GM12878 (cell line): ENCODE measurements around the gene MZB1. TPM values are rescaled to one million over a fixed set of nuclear protein-coding genes. Genes with fewer than 3 reads are reported as not detected.

Experiments used
- ATAC-seq: fragments of 200-7000 bp; cut with Tn5 transposase; 3 replicates; pipeline ENCODE4 v1.9.1; 2020; ENCODE audit warnings: mild to moderate bottlenecking, moderate library complexity
- BruUV-seq: library from RNA; stranded (reverse); fragments of 400-500 nt; replicated peaks from 2 replicates; lab custom pipeline; 2021; lab: Mats Ljungman, UMichigan
- CTCF ChIA-PET: fragments of 300-600 bp; sonication (Branson Sonifier 250); formaldehyde crosslinking; extraction: SDS; loops from one replicate; lab custom pipeline; 2021; ENCODE audit warnings: inconsistent platforms; lab: Yijun Ruan, JAX
- POLR2A ChIA-PET: fragments of 350-600 bp; formaldehyde crosslinking; extraction: SDS; loops from one replicate; lab custom pipeline; 2021; ENCODE audit warnings: inconsistent platforms; lab: Charles Lee
- RAD21 ChIA-PET: fragments of 300-600 bp; sonication (Branson Sonifier 250); formaldehyde crosslinking; loops from one replicate; lab custom pipeline; 2023; ENCODE audit warnings: antibody characterized with exemption; ENCODE audit not compliant: unreplicated experiment; lab: Charles Lee
- SMC1A ChIA-PET: fragments of 300-600 bp; sonication (Branson Sonifier 250); formaldehyde crosslinking; loops from one replicate; lab custom pipeline; 2023; ENCODE audit not compliant: unreplicated experiment, uncharacterized antibody; lab: Charles Lee
- DNase-seq: peaks from one replicate; pipeline ENCODE4 v3.0.0-alpha.2; 2011; ENCODE audit warnings: low read depth, low spot score
- FAIRE-seq: peaks from 3 replicates; lab custom pipeline; 2011; peaks lifted over from hg19 to GRCh38; lab: Jason Lieb, UNC
- H2AFZ ChIP-seq: 2 replicates; pipeline ENCODE4 v1.6.0; 2011; ENCODE audit warnings: low read depth, low read length, control low read depth; ENCODE audit not compliant: control insufficient read depth
- H3K27ac ChIP-seq: 2 replicates; pipeline ENCODE4 v1.5.1; 2011; ENCODE audit warnings: control low read depth; ENCODE audit not compliant: control insufficient read depth, insufficient read depth
- H3K27me3 ChIP-seq, 2 experiments: replicated peaks in 1 of 2; 2 replicates each; pipeline versions ENCODE4 v1.6.0 to v1.6.1; 2011; ENCODE audit warnings: low read length in 1 of 2; ENCODE audit not compliant: control insufficient read depth in 2 of 2, insufficient read depth in 2 of 2
- H3K36me3 ChIP-seq, 2 experiments: 2 replicates each; pipeline ENCODE4 v1.5.1; 2011; ENCODE audit warnings: low read length in 1 of 2; ENCODE audit not compliant: control insufficient read depth in 2 of 2, insufficient read depth in 2 of 2
- H3K4me1 ChIP-seq: 2 replicates; pipeline ENCODE4 v1.6.1; 2011; ENCODE audit warnings: mild to moderate bottlenecking, low read length, moderate library complexity, mixed read lengths; ENCODE audit not compliant: control insufficient read depth, insufficient read depth
- H3K4me2 ChIP-seq: 2 replicates; pipeline ENCODE4 v1.6.0; 2011; ENCODE audit warnings: control low read depth; ENCODE audit not compliant: control insufficient read depth, insufficient read depth
- H3K4me3 ChIP-seq: fragments of 200-600 bp; sonication (generic); 2 replicates; pipeline ENCODE4 v1.5.1; 2016
- H3K79me2 ChIP-seq: 2 replicates; pipeline ENCODE4 v1.6.0; 2011; ENCODE audit warnings: low read length; ENCODE audit not compliant: control insufficient read depth, insufficient read depth
- H3K9ac ChIP-seq: 2 replicates; pipeline ENCODE4 v1.8.0; 2011; ENCODE audit warnings: low read length, control low read depth, mixed read lengths; ENCODE audit not compliant: control insufficient read depth, insufficient read depth
- H3K9me3 ChIP-seq: replicated peaks from 3 replicates; pipeline ENCODE4 v1.5.1; 2011; ENCODE audit warnings: mild to moderate bottlenecking, low read length; ENCODE audit not compliant: control insufficient read depth, insufficient read depth
- H4K20me1 ChIP-seq: 2 replicates; pipeline ENCODE4 v1.6.0; 2011; ENCODE audit not compliant: control insufficient read depth, insufficient read depth
- EP300 ChIP-seq, 2 experiments: fragments of 150-350 bp in 1 of 2; IDR thresholded peaks; 2 replicates each; pipeline ENCODE4 v1.6.1; 2011 to 2012; ENCODE audit warnings: low read depth in 2 of 2, low read length in 2 of 2, borderline replicate concordance in 1 of 2, improper control_type of control experiment in 1 of 2, inconsistent platforms in 1 of 2; ENCODE audit not compliant: control insufficient read depth in 1 of 2
- HDAC6 ChIP-seq: fragments of 200-600 bp; sonication (generic); IDR thresholded peaks from one replicate; pipeline ENCODE4 v1.8.0; 2017; ENCODE audit warnings: antibody characterized with exemption; ENCODE audit not compliant: unreplicated experiment
- IKZF2 ChIP-seq, 2 experiments: fragments of 450-650 bp; IDR thresholded peaks; 2 replicates each; pipeline ENCODE4 v1.6.1; 2017; ENCODE audit warnings: mild to moderate bottlenecking in 2 of 2, moderate library complexity in 2 of 2
- KDM1A ChIP-seq: fragments of 200-600 bp; sonication (generic); IDR thresholded peaks from 2 replicates; pipeline ENCODE4 v1.6.1; 2016; ENCODE audit warnings: borderline replicate concordance
- RBBP5 ChIP-seq: fragments of 200-600 bp; sonication (generic); conservative IDR thresholded peaks from 2 replicates; pipeline ENCODE4 v1.6.1; 2016
- WGBS: methylation state at CpG from one replicate; pipeline ENCODE4 v1.1.6; 2016; ENCODE audit warnings: low lambda C conversion rate; ENCODE audit not compliant: insufficient replicate concordance, insufficient coverage; ENCODE audit errors: missing lambda C conversion rate; 5-methylcytosine and 5-hydroxymethylcytosine counted together
- in situ Hi-C: fragments of 300-500 bp; cut with MboI; formaldehyde crosslinking; loops from 9 replicates; pipeline ENCODE4 v1.14.3; 2018; ENCODE audit warnings: mixed read lengths
- intact Hi-C: fragments of 100-400 bp; cut with micrococcal nuclease; formaldehyde crosslinking; loops from one replicate; pipeline ENCODE4 v1.14.2; 2022; ENCODE audit not compliant: unreplicated experiment
- polyA plus RNA-seq, 11 experiments: library from polyadenylated mRNA; depleted of rRNA in 4 of 11; unstranded in 6 of 11; stranded (reverse) in 5 of 11; fragments of >200 nt; fragmentation: Nextera tagmentation in 4 of 11; fragmentation: Illumina TruSeq in 1 of 11; extraction: Ambion mirVana in 4 of 11; extraction: Trizol in 1 of 11; gene quantifications; 1 replicate in 1 of 11; 2 replicates in 10 of 11; pipeline versions ENCODE4 v1.2.1 to v1.2.3, GENCODE V29; 2011 to 2016; ENCODE audit warnings: inconsistent platforms in 2 of 11, missing spikeins in 2 of 11, low read depth in 1 of 11
- total RNA-seq, 4 experiments: library from RNA; depleted of rRNA in 3 of 4; stranded (reverse); fragments of >200 nt in 3 of 4; fragmentation: Illumina TruSeq in 1 of 4; extraction: Trizol in 1 of 4; gene quantifications; 2 replicates each; pipeline versions ENCODE4 v1.2.1 to v1.2.3, GENCODE V29; 2013 to 2021
- TF ChIP-seq, protein P1 (sequence below): fragments of 450-650 bp; IDR thresholded peaks from 2 replicates; pipeline ENCODE4 v1.6.1; 2016; ENCODE audit warnings: mild to moderate bottlenecking
- TF ChIP-seq, protein P2 (sequence below): fragments of 450-650 bp; IDR thresholded peaks from 2 replicates; pipeline ENCODE4 v1.6.1; 2016; ENCODE audit warnings: mild to moderate bottlenecking

The MZB1 gene
- total and polyA plus RNA-seq, 10 of the 15 experiments (the other 5 are each of a cell fraction or from before 2014, with no cell fraction given): 19.3 to 406 (median 188) TPM

DNA sequence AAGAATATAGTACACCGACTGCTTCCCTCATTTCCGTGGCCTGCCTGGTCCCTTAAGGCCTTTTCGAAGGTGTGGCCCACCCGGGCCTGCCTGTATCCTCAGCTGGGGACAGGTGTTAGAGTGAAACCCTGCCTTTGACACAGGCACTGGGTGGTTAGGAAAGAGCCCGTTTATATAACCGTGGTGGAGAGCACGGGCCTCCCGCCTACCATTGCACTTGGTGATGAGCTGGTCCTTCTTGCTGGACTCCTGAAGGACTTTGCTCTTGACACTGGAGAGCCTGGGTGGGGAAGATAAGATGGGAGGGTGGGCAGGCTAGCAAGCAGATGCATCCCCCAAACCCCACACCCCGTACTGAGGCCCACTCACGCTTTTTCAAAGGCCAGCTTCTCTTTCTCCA, 11.8 kb upstream of the MZB1 start:
- POLR2A ChIA-PET: interaction anchor here (0.5 to 7.0 kb wide), 4 partner anchors 10 to 127 kb away, joined by 3 to 74 read pairs (median 12); partner anchors contain the start of genes DNAJC18 and MZB1

More for the DNA sequence above, 11.8 kb upstream of the MZB1 start:
- H3K27me3 ChIP-seq: no peaks in the 10 kb centered on the region
- intact Hi-C loops: no loop called here
- H2AFZ ChIP-seq: no peak overlapping the region
- H3K4me3 ChIP-seq: no peak overlapping the region
- ChIA-PET CTCF (interaction anchor here (1.0 to 3.5 kb wide), 6 partner anchors 11 to 151 kb away, joined by 3 to 26 read pairs (median 4); partner anchors contain the start of gene MZB1), RAD21 (interaction anchor here (0.5 to 3.1 kb wide), 4 partner anchors 11 to 203 kb away, joined by 3 to 17 read pairs (median 8); partner anchors contain the start of genes MZB1 and SIL1), SMC1A (interaction anchor here (0.7 to 5.0 kb wide), 4 partner anchors 11 to 19 kb away, joined by 3 to 19 read pairs (median 16); partner anchors contain the start of gene MZB1)
- no peak for DNase-seq
- no peaks in the 10 kb centered on the region; the same call in 2 of the 3 replicates for H3K9me3 ChIP-seq
- peaks cover 0 to 2% of the 10 kb centered on the region in 2 experiments; a peak in 1 of 4 replicates for H3K36me3 ChIP-seq
- ATAC-seq: no peak
- peaks cover 29% of the 10 kb centered on the region for H3K4me1 ChIP-seq
- no peaks in the 10 kb centered on the region for H4K20me1 ChIP-seq
- in situ Hi-C loops: no loop called here
- H3K4me2 ChIP-seq: no peak overlapping the region
- TF ChIP-seq RBBP5: no peak
- TF ChIP-seq EP300 (IDR thresholded peaks at IDR 0.05; ENCODE audit: borderline replicate concordance in 1 of 2, control insufficient read depth in 1 of 2, low read depth in 2 of 2, low read length in 2 of 2): no peak
- TF ChIP-seq IKZF2 (IDR thresholded peaks at IDR 0.05): no peak
- TF ChIP-seq, protein P1, sequence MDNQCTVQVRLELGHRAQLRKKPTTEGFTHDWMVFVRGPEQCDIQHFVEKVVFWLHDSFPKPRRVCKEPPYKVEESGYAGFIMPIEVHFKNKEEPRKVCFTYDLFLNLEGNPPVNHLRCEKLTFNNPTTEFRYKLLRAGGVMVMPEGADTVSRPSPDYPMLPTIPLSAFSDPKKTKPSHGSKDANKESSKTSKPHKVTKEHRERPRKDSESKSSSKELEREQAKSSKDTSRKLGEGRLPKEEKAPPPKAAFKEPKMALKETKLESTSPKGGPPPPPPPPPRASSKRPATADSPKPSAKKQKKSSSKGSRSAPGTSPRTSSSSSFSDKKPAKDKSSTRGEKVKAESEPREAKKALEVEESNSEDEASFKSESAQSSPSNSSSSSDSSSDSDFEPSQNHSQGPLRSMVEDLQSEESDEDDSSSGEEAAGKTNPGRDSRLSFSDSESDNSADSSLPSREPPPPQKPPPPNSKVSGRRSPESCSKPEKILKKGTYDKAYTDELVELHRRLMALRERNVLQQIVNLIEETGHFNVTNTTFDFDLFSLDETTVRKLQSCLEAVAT: peak; percentile 66
- TF ChIP-seq, protein P2, sequence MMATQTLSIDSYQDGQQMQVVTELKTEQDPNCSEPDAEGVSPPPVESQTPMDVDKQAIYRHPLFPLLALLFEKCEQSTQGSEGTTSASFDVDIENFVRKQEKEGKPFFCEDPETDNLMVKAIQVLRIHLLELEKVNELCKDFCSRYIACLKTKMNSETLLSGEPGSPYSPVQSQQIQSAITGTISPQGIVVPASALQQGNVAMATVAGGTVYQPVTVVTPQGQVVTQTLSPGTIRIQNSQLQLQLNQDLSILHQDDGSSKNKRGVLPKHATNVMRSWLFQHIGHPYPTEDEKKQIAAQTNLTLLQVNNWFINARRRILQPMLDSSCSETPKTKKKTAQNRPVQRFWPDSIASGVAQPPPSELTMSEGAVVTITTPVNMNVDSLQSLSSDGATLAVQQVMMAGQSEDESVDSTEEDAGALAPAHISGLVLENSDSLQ: no peak
- no peak for TF ChIP-seq HDAC6
- TF ChIP-seq KDM1A: no peak
- no peak overlapping the region for H3K9ac ChIP-seq
- no peak overlapping the region for H3K27ac ChIP-seq
- peaks cover 3% of the 10 kb centered on the region for H3K79me2 ChIP-seq
- 87% methylated on average over 10 of the region's 10 CpGs for WGBS
- no TSS peak for BruUV-seq
- FAIRE-seq: no peak
